MM.1S (cell line): ENCODE data around the gene RARB.

Experiments used
- DNase-seq: peaks from one replicate; pipeline ENCODE4 v3.0.0-alpha.2; 2015
- H2AFZ ChIP-seq: fragments of 300-600 bp; sonication (generic); 2 replicates; pipeline ENCODE4 v1.6.0; 2016; ENCODE audit warnings: antibody characterized with exemption, low read length
- H3F3A ChIP-seq: fragments of 300-600 bp; sonication (generic); 2 replicates; pipeline ENCODE4 v1.6.1; 2016; ENCODE audit warnings: mild to moderate bottlenecking, antibody characterized with exemption, low read length, moderate library complexity, mixed read lengths; ENCODE audit not compliant: insufficient read depth
- H3K27ac ChIP-seq: fragments of 300-600 bp; sonication (generic); 2 replicates; pipeline ENCODE4 v1.5.1; 2016; ENCODE audit warnings: mild to moderate bottlenecking, low read length
- H3K27me3 ChIP-seq: fragments of 300-600 bp; sonication (generic); replicated peaks from 2 replicates; pipeline ENCODE4 v1.6.0; 2016; ENCODE audit warnings: low read length; ENCODE audit not compliant: insufficient read depth
- H3K36me3 ChIP-seq: fragments of 300-600 bp; sonication (generic); replicated peaks from 2 replicates; pipeline ENCODE4 v1.6.1; 2016; ENCODE audit warnings: mild to moderate bottlenecking, low read length, mixed read lengths; ENCODE audit not compliant: insufficient read depth
- H3K4me1 ChIP-seq: fragments of 300-600 bp; sonication (generic); 2 replicates; pipeline ENCODE4 v1.6.1; 2016; ENCODE audit warnings: low read length, mixed read lengths
- H3K4me2 ChIP-seq: fragments of 300-600 bp; sonication (generic); 2 replicates; pipeline ENCODE4 v1.6.0; 2016; ENCODE audit warnings: low read depth, low read length
- H3K4me3 ChIP-seq: fragments of 300-600 bp; sonication (generic); 2 replicates; pipeline ENCODE4 v1.5.1; 2016; ENCODE audit warnings: low read length, mixed read lengths
- H3K79me2 ChIP-seq: fragments of 300-600 bp; sonication (generic); 2 replicates; pipeline ENCODE4 v1.6.1; 2016; ENCODE audit warnings: mixed run types, low read length, mixed read lengths
- H3K9ac ChIP-seq: fragments of 300-600 bp; sonication (generic); 2 replicates; pipeline ENCODE4 v1.6.1; 2016; ENCODE audit warnings: low read length, mixed read lengths
- H3K9me2 ChIP-seq: fragments of 300-600 bp; sonication (generic); replicated peaks from 2 replicates; pipeline ENCODE4 v1.6.1; 2016; ENCODE audit warnings: mild to moderate bottlenecking, low read length, mixed read lengths; ENCODE audit not compliant: insufficient read depth
- H3K9me3 ChIP-seq: fragments of 300-600 bp; sonication (generic); replicated peaks from 2 replicates; pipeline ENCODE4 v1.6.1; 2016; ENCODE audit warnings: mild to moderate bottlenecking, low read length, mixed read lengths; ENCODE audit not compliant: insufficient read depth
- H4K20me1 ChIP-seq: fragments of 300-600 bp; sonication (generic); 2 replicates; pipeline ENCODE4 v1.6.1; 2016; ENCODE audit warnings: mild to moderate bottlenecking, low read length, moderate library complexity, mixed read lengths; ENCODE audit not compliant: insufficient read depth
- EZH2 ChIP-seq: fragments of 300-600 bp; sonication (generic); optimal IDR thresholded peaks from 2 replicates; pipeline ENCODE3; 2017; ENCODE audit warnings: low read depth, mild to moderate bottlenecking, antibody characterized with exemption, low read length, mixed read lengths
- EZH2phosphoT487 ChIP-seq: fragments of 300-600 bp; sonication (generic); IDR thresholded peaks from 2 replicates; pipeline ENCODE4 v1.6.1; 2018; ENCODE audit warnings: antibody characterized with exemption, low read length
- TF ChIP-seq, protein P1 (sequence below): fragments of 300-600 bp; sonication (generic); IDR thresholded peaks from 2 replicates; pipeline ENCODE4 v1.5.1; 2016; ENCODE audit warnings: antibody characterized with exemption, low read length, mixed read lengths

RARB gene

DNA sequence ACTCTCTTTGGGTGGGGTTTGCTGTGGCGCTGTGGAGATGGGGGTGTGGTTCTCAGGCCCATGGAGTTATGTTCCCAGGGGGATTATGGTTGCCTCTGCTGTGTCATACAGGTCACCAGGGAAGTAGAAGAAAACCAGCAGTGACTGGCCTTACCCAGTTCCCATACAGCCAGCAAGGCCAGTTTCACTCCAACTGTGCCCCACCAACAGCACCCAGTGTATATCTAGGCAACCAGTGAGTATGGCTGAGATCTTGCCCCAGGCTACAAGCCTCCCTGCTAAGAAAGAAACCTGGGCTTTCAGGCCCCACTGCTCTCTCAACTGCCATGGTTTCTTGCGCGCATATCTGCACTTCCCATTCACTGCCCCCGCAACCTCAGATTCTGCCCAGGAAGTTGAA, 31.4 kb upstream of the RARB start:
- H3K9me2 ChIP-seq, result no peaks in the 10 kb centered on the region
- no peak overlapping the region for H3K4me3 ChIP-seq
- no peaks in the 10 kb centered on the region for H3K79me2 ChIP-seq
- no peaks in the 10 kb centered on the region for H3K36me3 ChIP-seq
- H2AFZ ChIP-seq, result no peak overlapping the region
- DNase-seq, result no peak
- H3F3A ChIP-seq, result no peaks in the 10 kb centered on the region
- H3K4me1 ChIP-seq, result no peaks in the 10 kb centered on the region
- no peak overlapping the region for H3K9ac ChIP-seq
- H3K27me3 ChIP-seq, result no peaks in the 10 kb centered on the region
- no peak overlapping the region for H3K4me2 ChIP-seq
- no peaks in the 10 kb centered on the region for H3K9me3 ChIP-seq
- H3K27ac ChIP-seq, result no peak overlapping the region
- no peak for TF ChIP-seq EZH2phosphoT487
- TF ChIP-seq, protein P1, sequence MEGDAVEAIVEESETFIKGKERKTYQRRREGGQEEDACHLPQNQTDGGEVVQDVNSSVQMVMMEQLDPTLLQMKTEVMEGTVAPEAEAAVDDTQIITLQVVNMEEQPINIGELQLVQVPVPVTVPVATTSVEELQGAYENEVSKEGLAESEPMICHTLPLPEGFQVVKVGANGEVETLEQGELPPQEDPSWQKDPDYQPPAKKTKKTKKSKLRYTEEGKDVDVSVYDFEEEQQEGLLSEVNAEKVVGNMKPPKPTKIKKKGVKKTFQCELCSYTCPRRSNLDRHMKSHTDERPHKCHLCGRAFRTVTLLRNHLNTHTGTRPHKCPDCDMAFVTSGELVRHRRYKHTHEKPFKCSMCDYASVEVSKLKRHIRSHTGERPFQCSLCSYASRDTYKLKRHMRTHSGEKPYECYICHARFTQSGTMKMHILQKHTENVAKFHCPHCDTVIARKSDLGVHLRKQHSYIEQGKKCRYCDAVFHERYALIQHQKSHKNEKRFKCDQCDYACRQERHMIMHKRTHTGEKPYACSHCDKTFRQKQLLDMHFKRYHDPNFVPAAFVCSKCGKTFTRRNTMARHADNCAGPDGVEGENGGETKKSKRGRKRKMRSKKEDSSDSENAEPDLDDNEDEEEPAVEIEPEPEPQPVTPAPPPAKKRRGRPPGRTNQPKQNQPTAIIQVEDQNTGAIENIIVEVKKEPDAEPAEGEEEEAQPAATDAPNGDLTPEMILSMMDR, result no peak
- TF ChIP-seq EZH2, result no peak
- H4K20me1 ChIP-seq, result no peaks in the 10 kb centered on the region

DNA sequence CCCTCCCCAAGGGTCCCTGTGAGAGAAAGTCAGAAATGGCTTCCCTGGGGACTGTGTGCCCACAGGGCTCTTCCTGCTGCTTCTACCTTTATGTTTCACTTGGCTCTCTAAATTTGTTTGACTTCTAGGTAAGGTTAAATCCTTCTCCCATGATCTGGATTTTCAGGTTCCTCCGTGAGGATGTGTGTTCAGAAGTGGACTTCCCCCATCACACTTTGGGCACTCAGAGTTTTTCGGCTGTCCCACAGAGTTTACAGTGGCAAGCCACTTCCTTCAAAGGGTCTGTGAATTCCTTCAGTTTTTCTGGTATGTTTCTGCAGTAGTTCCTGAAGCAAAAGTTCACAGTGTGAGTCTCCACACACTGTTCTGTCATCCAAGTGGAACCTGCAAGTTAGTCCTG, 30.9 kb upstream of the RARB start:
- Histone ChIP-seq H3K4me1 (no peaks in the 10 kb centered on the region), H3K9ac (no peak overlapping the region), H3F3A (no peaks in the 10 kb centered on the region), H3K4me3 (no peak overlapping the region), H3K9me3 (no peaks in the 10 kb centered on the region), H3K9me2 (no peaks in the 10 kb centered on the region), H3K27me3 (no peaks in the 10 kb centered on the region), H3K79me2 (no peaks in the 10 kb centered on the region), H2AFZ (no peak overlapping the region), H3K27ac (no peak overlapping the region), H4K20me1 (no peaks in the 10 kb centered on the region), H3K36me3 (no peaks in the 10 kb centered on the region), H3K4me2 (no peak overlapping the region)
- DNase-seq, result no peak
- TF ChIP-seq, protein P1, result no peak
- TF ChIP-seq EZH2, result no peak
- TF ChIP-seq EZH2phosphoT487, result no peak

DNA sequence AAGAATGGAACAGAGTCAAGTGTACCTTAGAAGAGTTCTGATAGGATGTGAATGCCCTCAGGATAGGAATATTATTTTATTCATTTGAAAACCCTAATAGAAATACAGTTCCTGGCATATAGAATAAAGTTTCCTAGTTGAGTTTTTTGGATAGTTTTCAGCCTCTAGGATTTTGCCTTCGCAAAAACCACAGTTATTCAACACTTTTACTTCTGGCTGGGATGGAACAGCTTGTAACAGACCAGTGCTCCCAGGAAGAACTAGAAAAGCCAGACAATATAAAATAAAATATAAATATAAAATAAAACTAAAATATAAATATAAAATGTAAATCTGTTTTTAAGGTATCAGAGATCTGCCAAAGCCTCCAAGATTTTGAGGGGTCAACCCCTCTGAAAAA, 27.5 kb upstream of the RARB start:
- H2AFZ ChIP-seq, result no peak overlapping the region
- no peaks in the 10 kb centered on the region for H3K27me3 ChIP-seq
- TF ChIP-seq EZH2phosphoT487 (no peak), EZH2 (no peak)
- TF ChIP-seq, protein P1, result no peak
- H3K36me3 ChIP-seq, result no peaks in the 10 kb centered on the region
- DNase-seq, result no peak
- H3F3A ChIP-seq, result no peaks in the 10 kb centered on the region
- H3K9me2 ChIP-seq, result no peaks in the 10 kb centered on the region
- peaks cover 15% of the 10 kb centered on the region; the same call in 1 of the 2 replicates for H3K4me1 ChIP-seq
- H3K79me2 ChIP-seq, result no peaks in the 10 kb centered on the region
- no peak overlapping the region for H3K9ac ChIP-seq
- no peak overlapping the region for H3K4me3 ChIP-seq
- no peaks in the 10 kb centered on the region for H4K20me1 ChIP-seq
- H3K4me2 ChIP-seq, result no peak overlapping the region
- no peaks in the 10 kb centered on the region for H3K9me3 ChIP-seq
- H3K27ac ChIP-seq, result no peak overlapping the region
